ENCODE data around the gene ELMO1. TPM values are rescaled to one million over a fixed set of nuclear protein-coding genes. Genes with fewer than 3 reads are reported as not detected.

The ELMO1 gene
- total and polyA plus RNA-seq, 10 of the 15 experiments (the other 5 are each of a cell fraction or from before 2014, with no cell fraction given): 22.6 to 85.9 (median 56.6) TPM

GRCh38 chr7:36967387-36967786, 481.3 kb downstream of the ELMO1 start:
- intact Hi-C loops (cut with micrococcal nuclease; ENCODE audit: unreplicated experiment): loop anchor here (5.0 kb wide), 1 partner anchor 215 kb away; no protein-coding TSS in a partner anchor
- H2AFZ ChIP-seq (ENCODE audit: control insufficient read depth, low read depth, low read length): no peak overlapping the region
- ChIA-PET CTCF (interaction anchor here (0.8 to 5.7 kb wide), 25 partner anchors 10 to 1306 kb away, joined by 3 to 94 read pairs (median 7); partner anchors contain the start of gene TARP), SMC1A (ENCODE audit: uncharacterized antibody, unreplicated experiment) (interaction anchor here (0.7 to 5.8 kb wide), 23 partner anchors 10 to 480 kb away, joined by 3 to 50 read pairs (median 4); no protein-coding TSS in a partner anchor), RAD21 (ENCODE audit: unreplicated experiment) (interaction anchor here (0.7 to 3.2 kb wide), 8 partner anchors 18 to 215 kb away, joined by 3 to 40 read pairs (median 4); no protein-coding TSS in a partner anchor), POLR2A (no interaction called here)
- H4K20me1 ChIP-seq (ENCODE audit: control insufficient read depth, insufficient read depth): no peaks in the 10 kb centered on the region
- H3K27ac ChIP-seq (ENCODE audit: control insufficient read depth, insufficient read depth): no peak overlapping the region
- H3K9me3 ChIP-seq (replicated peaks; ENCODE audit: control insufficient read depth, insufficient read depth, low read length): no peaks in the 10 kb centered on the region; the same call in 2 of the 3 replicates
- H3K4me1 ChIP-seq (ENCODE audit: control insufficient read depth, insufficient read depth, low read length): no peaks in the 10 kb centered on the region
- 52% methylated on average over 4 of the region's 4 CpGs for WGBS (ENCODE audit: insufficient coverage, insufficient replicate concordance, low lambda C conversion rate, missing lambda C conversion rate)
- no peak for DNase-seq (ENCODE audit: low read depth, low spot score)
- no peak for FAIRE-seq
- H3K27me3 ChIP-seq (replicated peaks in 1 of 2; ENCODE audit: control insufficient read depth in 2 of 2, insufficient read depth in 2 of 2, low read length in 1 of 2): no peaks in the 10 kb centered on the region
- H3K4me3 ChIP-seq: no peak overlapping the region
- TF ChIP-seq NFYA (IDR thresholded peaks at IDR 0.05; ENCODE audit: borderline replicate concordance, low read depth, low read length) (no peak), HDGF (IDR thresholded peaks at IDR 0.05) (no peak), POLR2AphosphoS5 (IDR thresholded peaks at IDR 0.05; ENCODE audit: low read length) (no peak), TBL1XR1 (IDR thresholded peaks at IDR 0.05; ENCODE audit: low read depth, low read length) (no peak), SMC3 (IDR thresholded peaks at IDR 0.05; ENCODE audit: borderline replicate concordance, low read length) (peak; percentile 55), MXI1 (IDR thresholded peaks at IDR 0.05; ENCODE audit: low read depth, low read length) (no peak), SPI1 (IDR thresholded peaks at IDR 0.05; ENCODE audit: borderline replicate concordance, insufficient read depth, low read depth, low read length) (no peak), RELA (IDR thresholded peaks at IDR 0.05; ENCODE audit: borderline replicate concordance, partially characterized antibody) (no peak), ZNF687 (IDR thresholded peaks at IDR 0.05) (no peak), WRNIP1 (IDR thresholded peaks at IDR 0.05; ENCODE audit: borderline replicate concordance, low read depth, low read length) (no peak), MAX (IDR thresholded peaks at IDR 0.05; ENCODE audit: low read depth, low read length) (no peak)
- TF ChIP-seq, protein P1, sequence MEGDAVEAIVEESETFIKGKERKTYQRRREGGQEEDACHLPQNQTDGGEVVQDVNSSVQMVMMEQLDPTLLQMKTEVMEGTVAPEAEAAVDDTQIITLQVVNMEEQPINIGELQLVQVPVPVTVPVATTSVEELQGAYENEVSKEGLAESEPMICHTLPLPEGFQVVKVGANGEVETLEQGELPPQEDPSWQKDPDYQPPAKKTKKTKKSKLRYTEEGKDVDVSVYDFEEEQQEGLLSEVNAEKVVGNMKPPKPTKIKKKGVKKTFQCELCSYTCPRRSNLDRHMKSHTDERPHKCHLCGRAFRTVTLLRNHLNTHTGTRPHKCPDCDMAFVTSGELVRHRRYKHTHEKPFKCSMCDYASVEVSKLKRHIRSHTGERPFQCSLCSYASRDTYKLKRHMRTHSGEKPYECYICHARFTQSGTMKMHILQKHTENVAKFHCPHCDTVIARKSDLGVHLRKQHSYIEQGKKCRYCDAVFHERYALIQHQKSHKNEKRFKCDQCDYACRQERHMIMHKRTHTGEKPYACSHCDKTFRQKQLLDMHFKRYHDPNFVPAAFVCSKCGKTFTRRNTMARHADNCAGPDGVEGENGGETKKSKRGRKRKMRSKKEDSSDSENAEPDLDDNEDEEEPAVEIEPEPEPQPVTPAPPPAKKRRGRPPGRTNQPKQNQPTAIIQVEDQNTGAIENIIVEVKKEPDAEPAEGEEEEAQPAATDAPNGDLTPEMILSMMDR (IDR thresholded peaks at IDR 0.05 in 2 of 3, conservative IDR thresholded peaks at IDR 0.05 in 1 of 3; ENCODE audit: control insufficient read depth in 2 of 3, extremely low read depth in 1 of 3, insufficient read depth in 1 of 3, low read depth in 3 of 3, low read length in 3 of 3): peak; percentile 51 to 70 (median 53)
- in situ Hi-C loops (cut with MboI): no loop called here
- H3K36me3 ChIP-seq (ENCODE audit: control insufficient read depth in 2 of 2, insufficient read depth in 2 of 2, low read length in 1 of 2): no peaks in the 10 kb centered on the region
- ATAC-seq: peak; percentile 98
- BruUV-seq (replicated peaks): no TSS peak
- H3K9ac ChIP-seq (ENCODE audit: control insufficient read depth, insufficient read depth, low read length): no peak overlapping the region
- no peaks in the 10 kb centered on the region for H3K79me2 ChIP-seq (ENCODE audit: control insufficient read depth, insufficient read depth, low read length)
- no peak overlapping the region for H3K4me2 ChIP-seq (ENCODE audit: control insufficient read depth, insufficient read depth)

Measured in GM12878 (cell line).